Stimulated activated CD8-positive, alpha-beta memory T cell treated with anti-CD3 and anti-CD28 coated beads, Interleukin-15, amount 100 ng/mL, for 4 hours (primary cell): Measurements from ENCODE around the gene PAH.
"Not testable (repeated sequence)": the region's sequence is repeated elsewhere in the genome, so short reads cannot be mapped to it uniquely, and the experiment has no call there.

ENCODE experiments used
- DNase-seq, 2 donors: peaks; one replicate each; pipeline ENCODE4 v3.0.0-alpha.2; 2020; ENCODE audit warnings: low read depth in 2 of 2

Gene PAH

DNA sequence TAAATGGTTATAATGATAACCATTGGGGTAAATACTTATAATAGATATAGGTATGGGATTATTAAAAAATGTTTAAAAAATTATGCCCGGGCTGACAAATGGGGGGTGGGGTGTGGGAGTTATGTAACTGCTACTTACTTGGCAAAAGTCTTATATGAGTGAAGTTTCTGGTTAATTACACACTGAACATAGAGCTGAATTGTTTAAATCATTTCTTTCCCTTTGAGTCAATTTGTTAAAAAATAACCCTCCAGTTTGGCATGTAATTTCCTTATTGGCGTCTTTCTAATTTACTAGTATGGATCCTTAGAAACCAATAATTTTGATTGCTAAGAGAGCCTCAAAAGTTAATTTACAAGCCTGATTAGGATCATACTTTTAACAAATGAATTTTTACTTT, 16.7 kb downstream of the PAH start:
- DNase-seq: no peak

DNA sequence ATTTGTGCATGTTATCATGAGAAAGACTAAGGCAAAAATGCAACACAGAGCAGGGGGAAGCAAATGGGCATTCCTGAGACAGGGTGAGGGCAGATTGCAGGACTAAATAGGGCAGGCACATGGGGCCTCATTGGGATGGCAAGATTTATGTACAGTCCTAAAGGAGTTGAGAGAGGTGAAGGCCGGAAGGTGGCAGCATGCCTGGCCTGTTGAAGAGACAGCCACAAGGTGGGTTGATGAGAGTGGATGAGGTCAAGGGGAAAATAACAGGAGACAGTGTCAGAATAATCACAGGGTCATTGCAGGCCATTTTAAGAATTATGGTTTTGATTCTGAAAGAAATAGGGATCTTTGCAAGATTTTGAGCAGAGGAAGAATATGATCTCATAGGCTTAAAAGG, 21.0 kb downstream of the PAH start:
- DNase-seq: no peak

DNA sequence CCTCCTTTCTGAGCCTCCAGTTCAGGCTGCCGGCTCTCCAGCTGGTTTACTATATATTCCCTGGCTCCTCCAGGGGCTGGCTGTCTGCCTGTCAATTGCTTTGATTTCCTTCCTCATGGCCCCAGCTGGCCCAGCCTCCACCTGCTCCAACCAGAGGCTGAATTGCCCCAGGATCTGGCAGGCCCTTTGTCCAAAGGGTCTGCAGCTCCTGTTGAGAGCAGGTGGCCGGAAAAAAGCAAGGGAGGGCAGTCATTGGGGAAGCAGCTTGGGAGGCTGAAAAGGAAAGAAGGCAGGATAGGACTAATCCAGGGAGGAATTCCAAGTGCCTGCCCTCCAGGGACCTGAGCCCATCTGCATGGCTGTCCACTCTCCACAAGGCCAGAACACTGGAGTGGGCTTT, 25.3 kb downstream of the PAH start:
- no peak for DNase-seq

DNA sequence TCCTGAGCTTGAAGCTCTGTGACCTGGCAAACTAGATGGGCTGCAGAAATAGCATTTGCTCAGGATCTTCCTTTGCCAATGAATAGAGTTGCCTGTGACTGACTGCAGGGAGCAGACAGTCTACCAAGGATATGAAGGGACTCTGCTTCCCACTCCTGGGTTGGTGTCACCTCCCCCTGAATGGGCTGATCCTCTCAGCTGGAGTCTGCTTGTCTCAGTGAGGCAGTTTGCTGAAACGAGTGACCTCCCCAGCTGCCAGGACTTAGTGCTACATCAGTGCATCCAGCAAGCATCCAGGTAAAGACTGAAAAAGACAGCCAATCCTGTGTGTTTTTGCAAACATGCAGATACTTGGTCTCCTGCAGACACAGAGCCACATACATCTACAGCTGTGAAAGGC, 28.5 kb downstream of the PAH start:
- no peak for DNase-seq

DNA sequence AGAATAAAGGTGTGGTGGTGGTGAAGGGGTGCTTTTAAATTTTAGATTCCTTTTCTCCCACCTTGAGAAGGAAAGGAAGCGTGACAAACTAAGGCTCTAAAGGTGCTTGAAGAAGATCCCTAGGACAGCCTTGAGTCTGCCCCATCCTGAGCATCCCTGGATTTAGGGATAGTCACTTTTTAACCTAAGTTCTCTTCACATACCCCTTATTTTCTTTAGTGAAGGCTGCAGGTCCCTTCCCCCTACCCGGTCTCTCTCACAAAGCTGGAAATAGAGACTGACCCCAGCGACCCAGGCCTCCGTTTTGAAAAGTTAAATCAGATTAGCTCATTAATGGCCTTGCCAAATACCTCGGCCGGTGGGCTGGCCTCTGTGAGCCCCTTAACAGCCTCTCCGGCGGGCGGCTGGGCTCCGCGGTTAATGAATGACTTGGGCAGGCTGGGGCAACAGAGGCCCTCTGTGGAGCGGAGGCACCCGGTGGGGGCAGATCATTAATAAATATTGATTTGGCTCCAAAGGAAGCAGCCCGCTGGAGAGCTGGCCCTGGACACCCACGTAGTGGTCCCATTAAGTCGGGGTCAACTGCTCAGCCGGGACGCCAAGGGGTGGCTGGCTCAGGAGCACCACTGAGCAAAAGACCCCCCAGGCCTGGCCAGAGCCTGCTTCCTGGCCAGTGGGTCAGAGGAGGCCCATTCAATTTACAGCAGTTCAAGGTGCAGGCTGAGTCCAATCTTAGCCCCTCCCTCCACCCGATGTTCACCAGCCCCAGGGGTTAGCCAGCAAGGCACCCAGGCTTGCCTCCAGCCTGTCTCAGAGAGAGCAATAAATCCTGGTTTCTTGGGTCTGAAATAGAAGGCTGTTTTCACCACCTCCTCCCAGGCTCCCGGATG, 31.8 kb downstream of the PAH start:
- DNase-seq: no peak

DNA sequence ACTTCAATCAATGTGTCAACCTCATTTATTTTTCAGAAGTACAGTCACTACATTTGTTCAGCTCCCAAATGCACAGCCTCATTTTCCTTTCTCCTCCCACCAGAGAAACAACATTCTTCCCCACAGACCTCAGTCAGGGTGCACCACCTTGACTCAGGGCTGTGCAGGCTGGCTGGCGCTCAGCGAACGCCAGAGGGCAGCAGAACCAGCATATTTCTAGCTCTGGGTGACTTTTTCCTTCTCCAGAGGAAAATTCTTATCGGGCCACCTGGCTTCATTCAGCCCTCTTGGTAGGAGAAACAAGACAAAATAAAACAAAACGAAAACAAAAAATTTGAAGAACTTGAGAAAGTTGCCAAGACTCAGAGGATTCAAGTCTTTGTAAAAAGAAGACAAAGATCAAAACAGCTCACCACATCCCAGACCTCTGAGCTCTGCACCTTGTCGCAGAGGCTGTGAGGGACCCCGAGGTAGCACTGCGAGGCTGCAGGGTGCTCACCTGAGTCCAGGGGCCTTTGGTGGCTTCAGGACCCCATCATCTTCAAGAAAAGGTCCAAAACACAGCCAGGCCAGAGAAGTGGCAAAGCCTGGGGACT, 33.7 kb downstream of the PAH start:
- DNase-seq: no peak

DNA sequence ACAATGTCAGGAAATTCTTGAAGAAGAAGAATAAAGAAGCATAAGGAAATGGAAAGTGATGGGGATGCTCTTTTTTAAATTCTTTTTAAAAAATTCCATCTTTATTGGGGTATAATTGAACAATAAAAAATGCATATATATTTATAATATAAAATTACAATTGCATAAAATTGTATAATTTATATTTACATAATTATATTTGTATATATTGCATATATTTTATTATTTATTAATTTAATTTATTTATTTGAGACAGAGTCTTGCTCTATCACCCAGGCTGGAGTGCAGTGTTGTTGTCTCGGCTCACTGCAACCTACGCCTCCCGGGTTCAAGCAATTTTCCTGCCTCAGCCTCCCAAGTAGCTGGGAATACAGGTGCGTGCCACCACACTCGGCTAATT, 36.3 kb downstream of the PAH start:
- DNase-seq: no peak

DNA sequence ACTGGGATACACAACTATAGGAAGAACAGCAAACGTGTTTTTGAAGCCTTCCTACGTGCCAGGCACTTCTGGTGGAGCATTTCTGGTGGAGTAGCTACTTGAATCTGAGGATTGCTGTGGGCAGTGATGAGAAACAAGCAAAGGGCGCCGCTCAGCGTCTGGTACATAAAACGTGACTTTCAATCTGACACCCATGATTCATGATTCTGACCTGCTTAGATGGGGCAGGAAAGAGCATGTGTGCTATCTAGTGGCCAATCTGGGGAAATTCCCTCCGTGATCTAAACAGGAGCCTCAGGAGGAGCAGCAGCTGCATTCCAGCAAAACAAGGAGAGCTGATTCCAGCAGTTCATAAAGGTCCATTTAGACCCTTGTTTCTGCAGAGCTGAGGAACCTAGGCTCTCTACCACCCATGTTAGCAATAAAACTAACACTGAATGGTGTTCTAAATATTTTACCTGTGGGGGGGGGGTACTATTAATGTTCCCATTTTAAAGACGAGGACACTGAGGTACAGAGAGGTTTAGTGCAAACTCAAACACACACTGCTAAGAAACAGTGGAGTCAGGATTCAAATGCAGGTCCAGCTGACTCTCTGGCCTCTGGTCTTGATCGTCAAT, 37.8 kb downstream of the PAH start:
- no peak for DNase-seq

DNA sequence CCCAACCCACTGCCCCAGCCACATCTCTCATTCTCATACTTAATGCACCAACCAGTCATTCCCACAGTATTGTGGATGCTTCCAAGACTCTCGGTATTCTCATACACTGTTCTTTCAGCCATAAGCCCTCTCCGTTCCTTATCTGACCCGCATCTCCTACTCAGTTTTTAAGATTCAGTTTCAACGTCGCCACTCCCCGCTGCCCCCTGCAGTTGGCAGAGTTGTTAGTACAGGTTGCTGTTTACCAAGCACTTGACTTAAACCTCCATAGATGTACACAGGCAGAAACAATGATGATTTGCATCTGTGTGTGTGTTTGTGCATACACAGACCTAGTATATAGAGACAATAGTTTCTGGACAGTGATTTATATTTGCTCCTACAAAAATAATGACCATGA, 40.2 kb downstream of the PAH start:
- DNase-seq: no peak

DNA sequence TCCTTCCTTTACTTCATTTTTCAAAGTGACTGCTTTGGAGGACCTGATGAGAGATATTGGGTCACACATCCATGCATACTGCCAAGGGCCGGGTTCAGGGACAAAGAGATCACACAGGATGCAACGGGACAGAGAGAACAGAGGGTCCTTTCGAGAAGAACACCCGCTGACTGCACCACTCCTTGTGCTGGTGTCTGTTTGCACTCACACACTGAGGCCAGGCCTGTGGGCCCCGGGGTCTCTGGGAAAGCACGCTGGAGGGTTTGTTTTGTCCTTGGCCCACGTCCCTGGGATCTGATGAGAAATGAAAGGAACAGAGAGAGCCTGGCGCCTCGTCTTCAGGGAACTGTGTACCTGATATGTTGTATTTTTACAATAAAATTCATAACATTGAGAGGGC, 42.2 kb downstream of the PAH start:
- no peak for DNase-seq

DNA sequence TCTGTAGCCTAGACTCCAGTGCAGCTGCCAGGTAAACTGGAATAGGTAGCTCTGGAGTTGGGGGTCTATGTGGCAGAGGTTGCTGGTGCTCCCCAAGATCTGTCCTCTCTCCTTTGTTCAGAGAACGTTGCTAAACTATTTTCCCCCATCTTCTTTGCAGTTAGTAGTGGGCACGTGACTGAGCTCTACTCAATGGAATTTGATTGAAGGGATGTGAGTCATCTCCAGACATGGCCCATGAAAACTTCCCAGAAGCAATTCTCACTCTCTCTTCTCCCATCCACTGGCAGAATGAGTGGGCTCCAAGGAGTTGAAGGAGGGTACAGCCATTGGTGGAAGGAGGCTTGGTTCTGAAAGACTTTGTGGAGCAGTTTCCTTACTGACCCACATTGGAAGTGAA, 44.0 kb downstream of the PAH start:
- no peak for DNase-seq

DNA sequence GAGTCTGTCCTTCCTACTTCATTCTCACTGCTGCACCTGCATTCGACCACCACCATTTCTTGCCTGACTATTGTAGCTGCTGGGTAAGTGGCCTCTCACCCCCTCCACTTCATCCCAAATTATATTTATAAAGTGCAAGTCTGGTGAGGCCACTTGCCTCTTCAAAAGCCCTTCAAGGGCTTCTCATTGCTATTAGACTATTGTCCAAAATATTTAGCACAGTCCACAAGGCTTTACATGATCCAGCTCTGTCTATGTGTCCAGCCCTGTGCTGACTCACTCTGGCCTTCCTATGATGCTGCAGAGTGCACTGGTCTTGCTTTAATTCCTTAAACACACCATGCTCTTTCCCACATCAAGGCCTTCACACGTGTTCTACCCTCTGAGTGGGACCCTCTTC, 46.0 kb downstream of the PAH start:
- no peak for DNase-seq

DNA sequence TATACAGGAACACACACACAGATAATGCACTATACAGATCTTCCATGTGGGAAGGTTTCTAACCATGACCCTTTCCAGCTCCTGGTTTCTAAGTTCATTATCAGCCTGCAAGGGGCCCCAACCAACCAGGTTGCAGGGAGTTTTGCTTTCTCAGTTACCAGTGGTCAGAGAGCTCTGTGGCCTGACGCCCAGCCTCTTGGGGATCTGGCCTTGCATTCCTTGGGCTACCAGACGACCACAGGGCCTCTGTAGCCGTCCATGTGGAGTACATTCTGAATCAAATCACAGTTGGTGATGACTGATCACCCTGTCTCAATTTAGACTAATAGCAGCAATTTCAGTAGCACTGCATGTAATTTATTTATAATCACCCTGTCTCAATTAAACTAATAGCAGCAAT, 47.5 kb downstream of the PAH start:
- no peak for DNase-seq

DNA sequence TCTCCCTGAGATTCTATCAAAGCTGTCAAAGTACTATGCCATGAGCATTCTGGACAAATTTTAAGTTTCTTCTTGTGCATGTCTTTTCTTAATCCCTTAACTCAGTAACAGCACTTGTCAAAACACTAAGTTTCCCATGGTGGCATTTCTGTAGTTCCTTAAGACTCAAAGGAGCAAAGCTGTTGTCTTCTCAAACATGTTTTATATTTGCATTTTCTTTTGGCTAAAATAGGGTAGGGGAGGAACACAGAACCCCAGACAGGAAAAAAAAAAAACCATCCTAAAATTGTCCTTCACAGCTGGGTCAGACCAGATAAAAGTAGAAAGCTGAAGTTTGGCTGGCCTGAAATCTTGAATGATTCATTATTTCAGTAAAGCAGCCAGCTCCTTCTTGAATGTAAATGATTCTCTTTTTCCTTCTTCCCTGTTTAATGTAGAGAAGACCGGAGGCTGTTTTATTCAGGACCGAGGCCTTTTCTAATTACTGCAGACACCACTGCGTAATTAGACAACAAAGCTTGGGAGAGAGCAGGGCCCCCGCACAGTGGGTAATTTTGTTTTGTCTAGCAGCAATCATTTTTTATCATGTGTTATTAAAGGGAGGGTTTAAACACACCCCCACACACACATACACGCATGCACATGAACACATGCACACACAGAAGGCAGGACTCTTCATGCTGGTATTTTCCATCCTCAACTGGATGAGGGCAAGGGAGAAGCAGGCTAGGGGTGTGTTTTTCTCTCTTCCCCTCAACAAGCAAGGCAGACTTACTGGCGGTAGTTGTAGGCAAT, 51.0 kb downstream of the PAH start:
- no peak for DNase-seq

DNA sequence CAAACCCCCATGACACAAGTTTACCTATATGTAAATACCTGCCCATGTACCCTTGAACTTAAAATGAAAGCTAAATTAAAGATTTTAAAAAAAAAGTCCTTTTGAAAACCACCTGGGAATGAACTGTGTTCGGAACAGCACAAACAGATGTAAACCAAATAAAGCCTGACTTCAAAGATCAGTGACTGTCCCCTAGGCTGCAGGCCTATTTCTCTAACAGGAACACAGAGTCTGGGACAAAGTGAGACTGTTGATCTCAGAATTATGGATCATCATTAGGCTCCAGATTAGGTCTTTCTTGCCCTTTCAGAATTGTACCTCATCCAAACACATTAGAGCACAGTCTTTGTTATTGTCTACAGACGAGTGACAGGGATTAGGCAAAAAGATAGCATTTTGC, 54.6 kb downstream of the PAH start:
- DNase-seq: no peak

DNA sequence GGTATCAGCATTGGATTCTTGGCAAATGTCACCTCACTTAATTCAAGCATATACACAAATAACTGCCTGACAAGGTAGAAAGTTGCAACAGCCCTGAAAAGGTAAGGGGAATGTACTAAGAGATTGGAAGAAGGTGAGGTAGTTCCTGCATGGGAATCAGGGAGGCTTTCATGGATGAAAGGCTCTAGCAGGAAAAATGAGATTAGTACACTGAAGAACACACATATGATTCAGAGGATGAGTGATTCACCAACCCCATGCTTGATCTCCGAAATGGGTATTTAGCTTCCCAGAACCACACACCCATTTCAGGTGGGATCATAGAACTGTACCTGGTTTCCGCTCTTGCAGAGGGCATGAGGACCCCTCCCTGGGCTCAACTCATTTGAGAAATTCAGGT, 65.8 kb downstream of the PAH start:
- DNase-seq: no peak

DNA sequence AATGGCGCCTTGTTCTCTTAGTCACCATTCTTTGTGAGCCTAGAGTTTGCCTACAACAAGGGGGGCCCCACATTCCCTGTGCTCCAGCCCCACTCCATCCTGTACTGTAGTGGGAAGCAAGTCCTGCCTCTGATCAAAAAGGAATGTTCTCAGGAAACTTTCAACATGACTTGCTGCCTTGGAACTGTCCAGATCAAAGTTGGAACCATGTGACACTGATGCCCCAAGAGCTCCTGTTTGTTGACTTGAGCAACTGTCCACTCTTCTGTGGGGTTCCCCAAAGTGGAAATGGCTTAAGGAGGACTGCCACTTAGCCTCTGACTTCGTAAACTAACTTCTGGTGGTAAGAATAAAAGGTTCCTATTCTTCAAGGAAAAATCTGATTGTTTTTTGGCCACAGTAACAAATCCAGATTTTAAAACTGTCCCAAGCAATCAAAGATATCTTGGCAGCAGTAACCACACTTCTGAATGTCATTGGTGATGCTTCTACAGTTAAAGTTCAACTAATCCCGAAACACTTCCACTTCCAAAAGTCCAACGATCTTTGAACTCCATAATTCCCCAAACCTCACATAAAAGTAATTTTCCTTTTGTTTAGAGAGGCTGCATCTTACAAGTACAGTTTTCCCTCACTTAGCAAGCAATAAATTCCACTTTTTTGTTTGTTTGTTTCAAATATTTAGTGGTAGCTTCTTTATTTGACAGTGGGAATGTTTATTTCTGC, 67.2 kb downstream of the PAH start:
- DNase-seq: no peak

DNA sequence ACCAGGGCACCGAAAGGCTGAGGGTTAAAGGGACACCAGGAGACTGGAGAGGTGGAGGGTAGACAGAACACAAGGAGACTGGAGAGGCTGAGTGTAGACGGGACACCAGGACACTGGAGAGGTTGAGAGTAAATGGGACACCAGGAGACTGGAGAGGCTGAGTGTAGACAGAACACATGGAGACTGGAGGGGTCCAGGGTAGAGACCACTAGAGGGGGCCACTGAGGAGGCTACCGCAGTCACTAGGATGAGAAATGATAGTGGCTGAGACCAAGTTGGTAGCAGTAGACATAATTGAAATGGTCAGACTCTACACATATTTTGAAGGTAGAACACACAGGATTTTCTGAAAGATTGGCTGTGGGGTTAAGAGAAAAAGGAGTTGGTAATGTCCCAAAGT, 68.2 kb downstream of the PAH start:
- no peak for DNase-seq

DNA sequence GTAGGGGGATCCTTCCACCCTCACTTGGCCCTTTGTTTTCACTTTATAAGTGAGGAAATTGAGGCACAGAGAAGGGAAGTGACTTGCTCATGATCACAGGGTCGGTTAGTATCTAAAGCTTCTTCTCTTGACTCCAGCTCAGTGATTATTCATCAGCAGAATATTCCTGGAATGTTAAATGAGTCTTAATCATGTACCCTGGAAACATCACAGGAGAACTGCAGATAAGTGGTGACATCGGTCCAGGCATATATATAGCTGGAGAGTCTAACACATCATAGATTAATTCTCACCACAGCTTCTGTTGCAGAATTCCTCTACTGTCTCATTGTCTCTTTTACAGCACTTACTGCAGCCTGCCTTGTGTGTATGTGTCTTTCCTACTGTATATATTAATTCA, 69.9 kb downstream of the PAH start:
- no peak for DNase-seq

DNA sequence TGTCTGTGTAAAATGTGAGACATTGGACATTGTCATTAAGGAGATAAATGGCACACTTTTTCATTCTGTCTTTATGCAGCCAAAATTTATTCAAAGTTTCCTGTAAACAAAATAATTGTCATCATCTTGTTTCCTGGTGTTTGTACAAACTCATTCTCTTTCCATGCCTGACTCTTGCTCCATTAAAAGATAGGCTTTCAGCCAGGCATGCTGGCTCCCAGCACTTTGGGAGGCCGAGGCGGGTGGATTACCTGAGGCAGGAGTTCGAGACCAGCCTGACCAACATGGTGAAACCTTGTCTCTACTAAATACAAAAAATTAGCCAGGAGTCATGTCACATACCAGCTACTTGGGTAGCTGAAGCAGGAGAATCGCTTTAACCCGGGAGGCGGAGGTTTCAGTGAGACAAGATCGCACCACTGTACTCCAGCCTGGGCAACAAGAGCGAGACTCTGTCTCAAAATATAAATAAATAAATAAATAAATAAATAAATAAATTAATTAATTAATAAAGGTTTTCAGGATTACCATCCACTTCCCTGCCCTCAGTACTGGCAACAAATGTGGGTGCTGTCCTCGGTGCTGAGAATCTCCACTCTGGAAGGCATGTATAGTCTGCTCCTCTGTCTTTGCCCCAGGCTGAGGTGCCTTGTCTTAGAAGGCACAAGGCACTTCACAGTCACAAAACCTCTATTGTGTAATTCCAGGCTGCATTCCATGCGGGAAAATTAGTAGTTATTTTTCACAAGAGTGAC, 83.2 kb downstream of the PAH start:
- DNase-seq: no peak

DNA sequence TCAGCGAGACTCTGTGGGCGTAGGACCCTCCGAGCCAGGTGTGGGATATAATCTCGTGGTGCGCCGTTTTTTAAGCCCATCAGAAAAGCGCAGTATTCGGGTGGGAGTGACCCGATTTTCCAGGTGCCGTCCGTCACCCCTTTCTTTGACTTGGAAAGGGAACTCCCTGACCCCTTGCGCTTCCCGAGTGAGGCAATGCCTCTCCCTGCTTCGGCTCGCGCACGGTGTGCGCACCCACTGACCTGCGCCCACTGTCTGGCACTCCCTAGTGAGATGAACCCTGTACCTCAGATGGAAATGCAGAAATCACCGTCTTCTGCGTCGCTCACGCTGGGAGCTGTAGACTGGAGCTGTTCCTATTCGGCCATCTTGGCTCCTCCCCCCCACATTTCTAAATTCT, 84.2 kb downstream of the PAH start:
- DNase-seq: not testable (repeated sequence)
